Lower lobe of right lung (tissue), 2 donors: Measurements from ENCODE around the gene ZNF32. TPM values are rescaled to one million over a fixed set of nuclear protein-coding genes. Genes with fewer than 3 reads are reported as not detected.

Source experiments
- ATAC-seq, 2 donors: fragments of 200-7000 bp; cut with Tn5 transposase; one replicate each; pipeline ENCODE4 v1.9.1; 2020 to 2022; ENCODE audit warnings: mild to moderate bottlenecking in 2 of 2, moderate library complexity in 2 of 2
- DNase-seq: peaks from one replicate; pipeline ENCODE4 v3.0.0-alpha.2; 2020
- H3K27ac ChIP-seq: fragments of 200-600 bp; one replicate; pipeline ENCODE4 v1.8.0; 2022
- H3K27me3 ChIP-seq: fragments of 200-600 bp; one replicate; pipeline ENCODE4 v1.8.0; 2022; ENCODE audit warnings: low read depth
- H3K36me3 ChIP-seq: fragments of 200-600 bp; one replicate; pipeline ENCODE4 v1.8.0; 2022; ENCODE audit warnings: mild to moderate bottlenecking
- H3K4me1 ChIP-seq: fragments of 200-600 bp; one replicate; pipeline ENCODE4 v1.8.0; 2022
- H3K4me3 ChIP-seq: fragments of 200-600 bp; one replicate; pipeline ENCODE4 v1.8.0; 2022; ENCODE audit warnings: mild to moderate bottlenecking
- H3K9me3 ChIP-seq: fragments of 200-600 bp; one replicate; pipeline ENCODE4 v1.8.0; 2022
- intact Hi-C: fragments of 100-400 bp; cut with DNase I; formaldehyde crosslinking; loops from one replicate; pipeline ENCODE4 v1.11.0; 2022
- long read RNA-seq: library from polyadenylated mRNA; unstranded; transcript quantifications from one replicate; pipeline ENCODE4 v2.0.0, GENCODE V29; 2021
- total RNA-seq: library from RNA; stranded (reverse); fragmentation: NEBNext Ultra II Directional; extraction: Animal tissue kit (Norgen Biotek cat#: 25700); gene quantifications from one replicate; pipeline ENCODE4 v1.2.1, GENCODE V29; 2021
- TF ChIP-seq, protein P1 (sequence below): fragments of 200-600 bp; IDR thresholded peaks from one replicate; pipeline ENCODE4 v1.8.0; 2022; ENCODE audit warnings: antibody characterized with exemption, mild to moderate bottlenecking
- donor health status: DM: no; HTN: yes; CAD: no; lungs with severe emphysema.

ZNF32 gene, protein sequence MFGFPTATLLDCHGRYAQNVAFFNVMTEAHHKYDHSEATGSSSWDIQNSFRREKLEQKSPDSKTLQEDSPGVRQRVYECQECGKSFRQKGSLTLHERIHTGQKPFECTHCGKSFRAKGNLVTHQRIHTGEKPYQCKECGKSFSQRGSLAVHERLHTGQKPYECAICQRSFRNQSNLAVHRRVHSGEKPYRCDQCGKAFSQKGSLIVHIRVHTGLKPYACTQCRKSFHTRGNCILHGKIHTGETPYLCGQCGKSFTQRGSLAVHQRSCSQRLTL
- 33.2 TPM for total RNA-seq
- long read RNA-seq, transcript ZNF32-201 (3 exons, 1,137 nt): major isoform, 18 of 32 reads
- long read RNA-seq, partial matches to known transcripts: 2 of 32 reads
- long read RNA-seq, other reads (novel, unspliced or antisense): 12 of 32 reads

DNA sequence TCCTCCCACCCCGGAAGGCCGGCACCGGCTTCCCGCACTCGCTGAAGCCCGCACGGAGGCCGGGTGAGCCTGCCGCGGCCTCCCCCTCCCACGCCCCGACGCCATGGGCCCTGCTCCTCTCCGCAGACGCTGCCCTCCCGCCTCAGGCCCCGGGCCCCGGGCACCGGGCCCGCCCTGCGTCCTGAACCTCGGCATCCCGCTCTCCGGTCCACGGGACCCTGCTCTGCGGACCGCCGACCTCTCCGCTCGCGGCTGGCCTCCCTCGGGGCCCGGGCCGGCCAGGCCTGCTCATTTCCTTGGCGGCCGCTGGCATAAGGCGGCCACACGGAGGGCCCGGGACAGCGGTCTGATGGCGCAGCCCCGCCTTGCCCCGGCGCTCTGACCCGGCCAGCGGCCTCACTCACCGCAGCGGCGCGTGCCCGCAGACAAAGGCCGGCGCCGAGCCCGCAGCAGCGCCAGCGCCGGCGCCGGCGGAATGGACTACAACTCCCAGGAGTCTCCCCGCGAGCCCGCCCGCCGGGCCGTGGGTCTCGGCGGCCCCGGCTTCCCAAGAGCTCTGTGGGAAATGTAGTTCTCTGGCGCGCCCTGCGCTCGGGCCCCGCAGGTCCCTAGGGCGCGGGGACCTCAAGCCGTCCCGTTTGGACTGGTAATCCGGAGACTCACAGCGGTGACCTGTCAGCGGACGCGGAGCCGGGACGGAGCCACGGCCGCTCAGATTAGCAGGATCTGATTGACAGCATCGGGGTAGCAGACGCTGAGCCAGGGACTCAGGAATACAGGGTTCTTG is at the start of gene ZNF32:
Gene ZNF32, minus strand, starts transcription at position 484 of the 787 bp plus-strand sequence. CDS start 2,748 bp downstream, outside the sequence.
- peaks cover 31% of the 10 kb centered on the region for H3K9me3 ChIP-seq
- H3K4me3 ChIP-seq: peak within 1 kb of the TSS; percentile 89
- DNase-seq (peak; percentile 89), ATAC-seq (peak; percentile 98 to 100)
- peak within 1 kb of the TSS; percentile 95 for H3K27ac ChIP-seq
- TF ChIP-seq, protein P1, sequence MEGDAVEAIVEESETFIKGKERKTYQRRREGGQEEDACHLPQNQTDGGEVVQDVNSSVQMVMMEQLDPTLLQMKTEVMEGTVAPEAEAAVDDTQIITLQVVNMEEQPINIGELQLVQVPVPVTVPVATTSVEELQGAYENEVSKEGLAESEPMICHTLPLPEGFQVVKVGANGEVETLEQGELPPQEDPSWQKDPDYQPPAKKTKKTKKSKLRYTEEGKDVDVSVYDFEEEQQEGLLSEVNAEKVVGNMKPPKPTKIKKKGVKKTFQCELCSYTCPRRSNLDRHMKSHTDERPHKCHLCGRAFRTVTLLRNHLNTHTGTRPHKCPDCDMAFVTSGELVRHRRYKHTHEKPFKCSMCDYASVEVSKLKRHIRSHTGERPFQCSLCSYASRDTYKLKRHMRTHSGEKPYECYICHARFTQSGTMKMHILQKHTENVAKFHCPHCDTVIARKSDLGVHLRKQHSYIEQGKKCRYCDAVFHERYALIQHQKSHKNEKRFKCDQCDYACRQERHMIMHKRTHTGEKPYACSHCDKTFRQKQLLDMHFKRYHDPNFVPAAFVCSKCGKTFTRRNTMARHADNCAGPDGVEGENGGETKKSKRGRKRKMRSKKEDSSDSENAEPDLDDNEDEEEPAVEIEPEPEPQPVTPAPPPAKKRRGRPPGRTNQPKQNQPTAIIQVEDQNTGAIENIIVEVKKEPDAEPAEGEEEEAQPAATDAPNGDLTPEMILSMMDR: no peak
- intact Hi-C loops: no loop called here
- no peaks in the 10 kb centered on the region for H3K27me3 ChIP-seq
- H3K36me3 ChIP-seq: peaks cover 24% of the 10 kb centered on the region
- H3K4me1 ChIP-seq: peaks cover 15% of the 10 kb centered on the region

- H3K4me3 ChIP-seq: no peak overlapping the region
- intact Hi-C loops: no loop called here
Observed at GRCh38 chr10:43698156-43698555, 49.5 kb upstream of the ZNF32 start.

DNA sequence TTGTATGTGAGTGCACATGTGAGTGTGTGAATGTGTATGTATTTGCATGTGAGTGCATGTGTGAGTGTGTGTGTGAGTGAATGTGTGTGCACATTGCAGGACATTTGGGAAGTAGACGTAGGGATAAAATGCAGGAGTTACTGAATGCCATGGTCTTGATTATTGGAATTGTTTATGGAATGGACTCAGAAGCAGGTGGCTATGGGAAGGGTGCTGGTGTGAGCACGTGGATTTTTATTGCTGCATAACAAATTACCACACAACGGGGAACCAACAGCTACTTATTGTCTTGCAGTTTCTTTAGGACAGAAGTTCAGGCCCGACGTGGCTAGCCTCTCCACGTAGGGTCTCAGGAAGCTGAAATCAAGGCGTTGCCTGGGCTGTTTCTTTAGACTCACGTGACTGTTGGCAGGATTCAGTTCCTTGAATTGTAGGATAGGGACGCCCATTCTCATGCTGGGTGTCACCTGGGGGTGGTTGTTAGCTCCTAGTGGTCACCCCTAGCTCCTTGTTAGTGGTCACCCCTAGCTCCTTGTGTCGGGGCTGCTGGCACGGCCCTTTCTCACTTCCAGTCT is 48.3 kb upstream of the ZNF32 start:
- TF ChIP-seq, protein P1: no peak
- DNase-seq (no peak), ATAC-seq (no peak)
- H3K36me3 ChIP-seq: no peaks in the 10 kb centered on the region
- intact Hi-C loops: no loop called here
- H3K4me1 ChIP-seq: peaks cover 15% of the 10 kb centered on the region
- peak overlapping the region; percentile 4 for H3K27ac ChIP-seq
- H3K9me3 ChIP-seq: no peaks in the 10 kb centered on the region
- H3K4me3 ChIP-seq: no peak overlapping the region
- H3K27me3 ChIP-seq: no peaks in the 10 kb centered on the region

More at GRCh38 chr10:43698156-43698555, 49.5 kb upstream of the ZNF32 start:
- TF ChIP-seq, protein P1: no peak
- peaks cover 12% of the 10 kb centered on the region for H3K4me1 ChIP-seq
- H3K9me3 ChIP-seq: no peaks in the 10 kb centered on the region
- ATAC-seq (peak in 1 of 2 donors; percentile 23), DNase-seq (no peak)
- H3K27me3 ChIP-seq: no peaks in the 10 kb centered on the region
- no peak overlapping the region for H3K27ac ChIP-seq
- no peaks in the 10 kb centered on the region for H3K36me3 ChIP-seq

DNA sequence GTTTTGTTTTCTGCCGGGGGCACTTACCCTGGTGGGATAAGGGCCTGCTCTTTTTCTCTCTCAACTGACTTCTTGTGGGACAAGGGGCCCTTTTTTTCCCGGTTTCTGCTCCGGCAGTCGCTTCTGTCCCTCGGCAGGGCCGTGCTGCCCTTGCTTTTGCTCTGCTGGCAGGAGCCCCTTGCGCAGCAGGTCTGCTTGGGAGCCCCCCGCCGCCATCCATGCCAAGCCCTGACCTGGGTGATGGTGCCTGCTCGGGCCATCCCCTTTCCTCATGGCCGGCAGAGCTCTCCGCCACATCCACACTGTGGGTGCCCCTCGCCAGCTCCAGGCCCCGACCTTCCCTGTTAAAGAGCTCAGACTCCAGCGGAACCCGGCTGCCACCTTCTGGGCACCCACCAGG is 47.0 kb upstream of the ZNF32 start:
- Histone ChIP-seq H3K4me3 (no peak overlapping the region), H3K36me3 (no peaks in the 10 kb centered on the region), H3K27ac (no peak overlapping the region), H3K9me3 (no peaks in the 10 kb centered on the region), H3K4me1 (peaks cover 23% of the 10 kb centered on the region), H3K27me3 (no peaks in the 10 kb centered on the region)
- intact Hi-C loops: no loop called here
- ATAC-seq (no peak), DNase-seq (no peak)
- TF ChIP-seq, protein P1: no peak

GRCh38 chr10:43695321-43695720 is 46.6 kb upstream of the ZNF32 start:
- Histone ChIP-seq H3K4me3 (no peak overlapping the region), H3K4me1 (peaks cover 27% of the 10 kb centered on the region), H3K27me3 (no peaks in the 10 kb centered on the region), H3K27ac (no peak overlapping the region), H3K9me3 (no peaks in the 10 kb centered on the region), H3K36me3 (no peaks in the 10 kb centered on the region)
- ATAC-seq (no peak), DNase-seq (no peak)
- intact Hi-C loops: no loop called here
- TF ChIP-seq, protein P1: no peak
